Measurements from ENCODE around the gene S100B.

Gene S100B

DNA sequence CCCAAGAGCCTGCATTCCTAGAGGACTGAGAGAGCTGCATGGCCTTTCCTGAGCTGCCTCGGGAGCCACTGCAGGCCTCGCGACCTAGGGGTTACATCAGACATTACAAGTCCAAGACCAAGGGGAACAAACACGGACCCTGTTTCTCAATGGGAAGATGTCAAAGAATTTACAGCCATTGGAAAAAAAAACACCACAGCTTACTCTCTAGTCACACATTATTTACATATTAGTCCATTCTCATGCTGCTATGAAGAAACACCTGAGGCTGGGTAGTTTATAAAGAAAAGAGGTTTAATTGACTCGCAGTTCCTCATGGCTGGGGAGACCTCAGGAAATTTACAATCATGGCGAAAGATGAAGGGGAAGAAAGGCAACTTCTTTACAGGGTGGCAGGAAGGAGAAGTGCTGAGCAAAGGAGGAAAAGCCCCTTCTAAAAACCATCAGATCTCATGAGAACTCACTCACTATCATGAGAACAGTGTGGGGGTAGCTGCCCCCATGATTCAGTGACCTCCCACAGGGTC, 22.2 kb upstream of the S100B start:
- no peak for DNase-seq

GRCh38 chr21:46626536-46626935, 21.7 kb upstream of the S100B start:
- DNase-seq = no peak

- no peak for DNase-seq
Measured at GRCh38 chr21:46625759-46626158, 20.9 kb upstream of the S100B start.

GRCh38 chr21:46624050-46624449, 19.2 kb upstream of the S100B start:
- DNase-seq = peak; percentile 37

- DNase-seq = peak; percentile 73
Measured at GRCh38 chr21:46622226-46622625, 17.3 kb upstream of the S100B start.

DNA sequence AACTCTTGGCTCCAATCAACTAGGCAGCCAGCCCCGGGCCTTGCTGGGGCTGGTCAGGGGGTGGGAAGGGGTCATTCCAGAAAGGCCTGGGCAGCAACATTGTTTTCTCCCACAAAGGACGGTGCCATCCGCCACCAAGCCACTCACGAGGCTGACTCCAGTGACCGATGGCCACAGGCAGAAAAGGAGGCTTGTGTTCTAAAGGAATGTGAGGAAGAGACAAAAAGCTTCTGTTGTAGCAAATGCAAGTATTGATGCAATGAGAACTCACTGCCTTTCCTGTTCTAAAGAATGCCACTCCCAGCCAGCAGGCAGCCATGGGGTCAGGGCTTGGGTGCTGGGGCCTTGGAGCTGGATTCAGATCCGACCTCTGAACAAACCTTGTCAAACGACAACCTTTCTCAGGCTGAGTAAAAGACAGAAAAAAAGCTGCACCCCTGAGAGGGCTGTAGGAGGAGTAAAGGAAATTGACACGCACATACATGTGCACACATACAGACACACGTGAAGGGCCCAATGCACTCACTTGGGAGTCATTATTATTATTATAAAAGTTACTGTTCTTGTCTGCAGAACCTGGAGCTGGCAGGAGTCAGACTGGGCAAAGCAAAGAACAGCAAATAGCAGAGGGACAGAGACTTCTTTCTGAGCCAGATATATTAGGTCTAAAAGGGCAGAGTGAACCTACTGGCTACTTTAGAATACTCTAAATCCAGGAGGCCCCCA, 16.7 kb upstream of the S100B start:
- no peak for DNase-seq

- no peak for DNase-seq
Measured at GRCh38 chr21:46620846-46621245, 16.0 kb upstream of the S100B start.

GRCh38 chr21:46619846-46620245, 15.0 kb upstream of the S100B start:
- no peak for DNase-seq

DNA sequence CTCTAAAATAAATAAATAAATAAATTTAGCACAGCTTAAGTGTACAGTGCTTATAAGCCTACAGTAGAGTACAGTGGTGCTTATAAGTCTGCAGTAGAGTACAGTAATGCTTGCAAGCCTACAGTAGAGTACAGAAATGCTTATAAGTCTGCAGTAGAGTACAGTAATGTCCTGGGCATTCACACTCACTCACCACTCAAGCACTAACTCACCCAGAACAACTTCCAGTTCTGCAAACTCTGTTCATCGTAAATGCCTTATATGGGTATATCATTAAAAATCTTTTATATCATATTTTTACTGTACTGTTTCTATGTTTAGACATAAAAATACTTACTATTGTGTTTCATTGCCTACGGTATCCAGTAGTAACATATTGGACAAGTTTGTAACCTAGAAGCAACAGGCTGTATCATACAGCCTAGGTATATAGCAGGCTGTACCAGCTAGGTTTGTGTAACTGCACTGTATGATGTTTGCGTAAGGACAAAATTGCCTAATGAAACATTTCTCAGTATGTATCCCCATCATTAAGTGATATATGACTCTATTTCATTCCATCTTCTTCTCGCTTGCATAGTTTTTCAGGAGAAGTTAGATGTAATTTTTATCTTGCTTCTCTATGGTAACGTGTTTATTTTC, 14.0 kb upstream of the S100B start:
- DNase-seq = no peak

- no peak for DNase-seq
Measured at GRCh38 chr21:46617267-46618051, 12.6 kb upstream of the S100B start.

DNA sequence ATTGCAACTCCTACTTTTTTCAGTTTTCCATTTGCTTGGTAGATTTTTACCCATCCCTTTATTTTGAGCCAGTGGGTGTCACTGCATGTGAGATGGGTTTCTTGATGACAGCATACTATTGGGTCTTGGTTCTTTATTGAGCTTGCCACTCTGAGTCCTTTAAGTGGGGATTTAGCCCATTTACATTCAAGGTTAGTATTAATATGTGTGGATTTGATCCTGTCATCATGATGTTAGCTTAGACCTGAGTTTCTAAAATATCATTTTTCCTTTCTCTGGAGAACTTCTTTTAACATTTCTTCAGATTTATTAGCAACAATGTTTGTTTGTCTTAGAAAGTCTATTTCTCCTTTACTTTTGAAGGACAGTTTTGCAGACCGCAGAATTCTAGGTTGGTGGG, 11.8 kb upstream of the S100B start:
- DNase-seq = no peak

DNA sequence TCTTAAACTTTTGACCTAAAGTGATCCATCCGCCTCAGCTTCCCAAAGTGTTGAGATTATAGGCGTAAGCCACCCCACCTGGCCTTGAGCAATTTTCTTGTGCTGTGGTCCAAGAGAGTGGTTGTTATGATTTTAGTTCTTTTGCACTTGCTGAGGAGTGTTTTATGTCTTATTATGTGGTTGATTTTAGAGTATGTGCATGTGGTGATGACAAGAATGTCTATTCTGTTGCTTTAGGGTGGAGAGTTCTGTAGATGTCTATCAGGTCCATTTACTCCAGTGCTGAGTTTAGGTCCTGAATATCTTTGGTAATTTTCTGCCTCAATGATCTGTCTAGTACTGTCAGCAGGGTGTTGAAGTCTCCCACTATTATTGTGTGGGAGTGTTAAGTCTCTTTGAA, 11.2 kb upstream of the S100B start:
- no peak for DNase-seq

DNA sequence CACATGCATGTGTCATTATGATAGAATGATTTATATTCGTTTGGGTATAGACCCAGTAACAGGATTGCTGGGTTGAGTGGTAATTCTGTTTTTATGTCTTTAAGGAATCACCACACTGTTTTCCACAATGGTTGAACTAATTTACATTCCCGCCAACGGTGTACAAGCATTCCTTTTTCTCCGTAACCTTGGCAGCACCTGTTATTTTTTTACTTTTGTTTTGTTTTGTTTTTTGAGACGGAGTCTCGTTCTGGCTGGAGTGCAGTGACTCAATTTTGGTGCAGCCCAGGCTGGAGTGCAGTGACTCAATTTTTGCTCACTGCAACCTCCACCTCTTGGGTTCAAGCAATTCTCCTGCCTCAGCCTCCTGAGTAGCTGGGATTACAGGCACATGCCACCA, 8.5 kb upstream of the S100B start:
- no peak for DNase-seq

- DNase-seq = no peak
Measured at GRCh38 chr21:46610018-46610701, 5.3 kb upstream of the S100B start.

DNA sequence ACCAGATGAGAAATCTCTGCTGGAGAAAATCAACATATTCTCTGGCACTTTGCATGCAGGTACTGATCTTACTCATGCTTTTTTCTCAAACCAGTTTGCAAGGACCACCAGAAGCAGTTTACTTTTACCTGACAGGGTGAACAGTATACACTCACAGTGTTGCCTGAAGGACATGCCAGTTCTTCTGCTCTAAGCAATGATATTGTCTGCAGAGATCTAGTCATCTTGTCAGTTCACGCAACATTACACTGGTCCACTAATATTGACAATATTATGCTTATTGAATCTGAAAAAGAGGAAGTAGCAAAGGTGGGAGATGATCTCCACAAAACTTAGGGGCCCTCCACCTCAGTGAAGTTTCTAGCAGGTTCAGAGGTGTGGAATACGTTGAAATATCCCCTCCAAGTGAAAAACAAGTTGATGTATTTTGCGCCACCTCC, 3.8 kb upstream of the S100B start:
- DNase-seq = no peak

- no peak for DNase-seq
Measured at GRCh38 chr21:46607636-46608035, 2.8 kb upstream of the S100B start.

- no peak for DNase-seq
Measured at GRCh38 chr21:46606427-46606813, 1.5 kb upstream of the S100B start.

DNA sequence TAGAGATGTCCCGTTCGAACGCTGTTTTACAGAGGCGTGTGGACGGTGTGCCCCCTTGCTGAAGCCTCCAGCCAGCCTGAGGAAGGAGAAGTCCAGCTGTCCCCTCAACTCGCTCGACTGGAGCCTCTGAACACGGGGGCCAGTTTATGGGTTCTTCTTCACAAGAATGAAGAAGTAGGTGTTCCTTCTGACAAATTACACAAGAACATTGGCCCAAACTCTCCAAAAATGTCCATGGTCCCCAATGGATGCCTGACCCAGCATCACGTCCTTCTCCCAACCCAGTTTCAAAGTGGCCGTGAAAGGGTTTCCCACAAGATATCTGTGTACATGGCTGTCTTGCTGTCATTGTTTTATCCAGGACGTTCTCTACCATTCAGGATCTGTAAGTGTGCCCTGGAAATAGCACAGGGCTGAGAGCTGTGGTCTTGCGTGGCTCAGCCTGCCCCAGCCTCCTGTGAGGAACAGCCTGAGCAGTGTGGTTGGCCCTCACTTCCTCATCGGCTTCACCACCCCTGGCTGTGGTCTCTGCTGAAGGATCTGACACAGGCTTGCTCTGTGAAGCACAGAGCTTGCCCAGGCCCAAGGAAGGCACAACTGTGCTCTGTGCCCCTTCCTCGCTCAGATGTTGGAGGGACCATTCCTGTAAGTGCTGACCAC, 1.0 kb upstream of the S100B start:
- DNase-seq = no peak

DNA sequence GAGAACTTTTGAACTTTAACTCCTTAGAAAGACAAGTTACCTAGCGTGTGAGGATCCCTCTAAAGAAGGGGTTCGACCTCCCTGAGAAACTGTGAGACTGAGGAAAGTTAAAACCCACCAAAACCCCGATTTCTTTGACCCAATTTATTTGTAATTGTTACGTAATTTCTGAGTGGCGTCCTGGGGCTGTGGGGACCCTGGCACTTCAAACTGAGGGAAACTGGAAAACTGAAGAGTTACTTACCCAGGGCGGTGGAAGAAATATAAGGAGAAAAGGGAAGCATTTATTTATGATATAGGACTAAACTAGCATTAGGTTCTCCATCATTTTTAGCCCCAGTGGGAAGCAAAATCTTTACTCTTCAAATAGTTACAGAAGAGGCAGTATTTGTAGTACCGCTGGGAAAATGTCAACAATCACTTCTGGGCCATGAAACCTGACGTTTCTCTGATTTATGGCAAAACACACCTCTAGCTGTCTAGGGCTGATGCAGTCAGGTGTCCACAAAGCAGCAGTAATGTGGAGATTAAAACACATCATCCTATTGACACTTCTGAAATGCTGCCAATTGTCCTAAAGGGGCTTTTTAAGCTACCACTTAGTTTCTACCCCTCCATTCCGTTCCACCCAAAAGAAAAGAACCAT, 430 bp downstream of the S100B start:
- no peak for DNase-seq

DNA sequence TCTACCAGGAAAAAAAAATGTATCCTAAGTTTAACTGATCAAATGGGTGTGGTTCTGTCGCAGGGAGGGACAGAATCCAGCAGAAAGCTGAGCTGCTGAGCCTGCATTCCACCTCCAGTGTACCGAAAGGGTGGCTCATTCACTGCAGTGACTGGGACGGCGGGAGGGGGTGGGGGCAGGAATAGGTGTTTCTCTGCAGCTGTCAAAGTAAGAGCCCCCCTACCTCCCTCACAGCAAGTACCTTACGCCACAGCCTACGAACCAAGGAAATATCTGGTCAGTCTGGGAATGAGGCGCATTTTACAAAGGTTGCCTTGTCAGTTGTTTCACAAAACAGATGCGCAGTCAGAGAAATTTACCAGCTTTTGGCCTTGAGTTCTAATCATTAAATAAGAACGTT, 1.7 kb downstream of the S100B start:
- no peak for DNase-seq

DNA sequence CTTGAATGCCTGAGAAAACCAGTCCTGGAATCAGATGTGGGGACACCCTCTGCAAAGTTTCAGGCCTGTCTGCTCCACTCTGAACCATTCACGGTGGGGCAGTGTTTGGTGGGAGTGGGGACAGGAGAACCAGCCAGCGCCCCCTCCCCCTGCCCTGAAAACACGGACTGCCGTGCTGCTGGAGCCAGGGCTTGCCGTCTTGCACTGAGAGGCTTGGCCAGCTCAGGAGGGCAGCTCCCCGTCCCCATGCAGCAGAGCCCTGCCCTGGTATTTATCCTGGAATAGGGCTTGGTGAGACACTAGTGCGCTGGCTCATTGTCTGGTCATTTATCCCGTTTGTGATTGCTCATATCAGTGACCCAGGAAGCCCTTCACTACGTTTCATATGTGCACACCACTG, 3.9 kb downstream of the S100B start:
- DNase-seq = no peak

DNA sequence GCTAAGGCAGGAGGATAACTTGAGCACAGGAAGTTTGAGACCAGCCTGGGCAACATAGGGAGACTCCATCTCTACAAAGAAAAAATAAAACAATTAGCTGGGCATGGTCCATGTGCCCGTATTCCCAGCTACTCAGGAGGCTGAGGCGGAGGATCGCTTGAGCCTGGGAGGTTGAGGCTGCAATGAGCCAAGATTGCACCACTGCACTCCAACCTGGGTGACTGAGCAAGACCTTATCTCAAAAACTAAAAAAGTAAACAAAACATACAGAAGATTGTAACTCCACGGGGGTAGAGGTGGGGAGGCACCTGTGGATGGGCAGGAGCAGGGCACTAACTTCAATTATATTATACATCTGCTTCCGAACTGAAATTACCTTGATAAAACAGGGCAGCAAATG, 4.6 kb downstream of the S100B start:
- DNase-seq = no peak
